GM21526 (cell line): Measurements from ENCODE around the gene TMUB1.

Source experiments
- ATAC-seq: cut with Tn5 transposase; IDR thresholded peaks from one replicate; pipeline ENCODE4 v1.9.1; 2021; ENCODE audit warnings: moderate library complexity; ENCODE audit not compliant: unreplicated experiment, low FRiP score

The TMUB1 gene

GRCh38 chr7:151071032-151071866 lies 12.0 kb downstream of the TMUB1 start:
- no peak for ATAC-seq

DNA sequence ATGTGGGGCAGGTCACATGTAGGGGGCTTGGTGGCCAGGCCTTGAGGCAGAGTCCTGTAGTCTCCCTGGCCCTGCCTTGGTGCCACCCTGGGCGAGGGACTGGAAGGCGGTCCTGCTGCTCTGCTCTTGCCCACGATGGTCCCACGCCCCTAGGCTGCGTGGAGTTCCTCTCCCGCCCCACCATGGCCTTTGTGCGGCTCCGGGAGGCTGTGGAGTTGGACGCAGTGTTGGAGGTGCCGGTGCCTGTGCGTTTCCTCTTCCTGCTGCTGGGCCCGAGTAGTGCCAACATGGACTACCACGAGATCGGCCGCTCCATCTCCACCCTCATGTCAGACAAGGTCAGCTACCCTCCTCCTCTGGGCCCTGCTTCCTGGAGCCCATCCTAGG lies 12.7 kb downstream of the TMUB1 start:
- ATAC-seq, result no peak

DNA sequence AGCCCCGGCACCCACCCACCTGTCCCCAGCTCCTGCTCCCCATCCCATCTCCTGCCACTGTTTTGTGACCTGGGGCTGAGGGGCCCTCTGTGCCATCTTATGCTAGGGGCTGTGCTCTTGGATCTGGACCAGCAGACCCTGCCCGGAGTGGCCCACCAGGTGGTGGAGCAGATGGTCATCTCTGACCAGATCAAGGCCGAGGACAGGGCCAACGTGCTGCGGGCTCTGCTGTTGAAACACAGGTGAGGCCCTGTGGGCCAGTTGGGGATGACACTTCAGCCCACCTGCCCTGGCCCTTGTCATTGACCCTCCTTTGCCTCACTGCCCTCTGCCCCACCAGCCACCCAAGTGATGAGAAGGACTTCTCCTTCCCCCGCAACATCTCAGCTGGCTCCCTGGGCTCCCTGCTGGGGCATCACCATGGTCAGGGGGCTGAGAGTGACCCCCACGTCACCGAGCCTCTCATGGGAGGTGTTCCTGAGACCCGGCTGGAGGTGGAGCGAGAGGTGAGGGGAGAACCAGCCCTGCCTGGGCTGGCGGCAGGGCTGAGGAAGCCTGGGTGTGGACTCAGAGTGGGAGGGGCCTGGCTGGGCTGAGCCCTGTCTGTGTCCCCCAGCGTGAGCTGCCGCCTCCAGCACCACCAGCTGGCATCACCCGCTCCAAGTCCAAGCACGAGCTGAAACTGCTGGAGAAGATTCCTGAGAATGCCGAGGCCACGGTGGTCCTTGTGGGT lies 13.3 kb downstream of the TMUB1 start:
- ATAC-seq, result no peak

DNA sequence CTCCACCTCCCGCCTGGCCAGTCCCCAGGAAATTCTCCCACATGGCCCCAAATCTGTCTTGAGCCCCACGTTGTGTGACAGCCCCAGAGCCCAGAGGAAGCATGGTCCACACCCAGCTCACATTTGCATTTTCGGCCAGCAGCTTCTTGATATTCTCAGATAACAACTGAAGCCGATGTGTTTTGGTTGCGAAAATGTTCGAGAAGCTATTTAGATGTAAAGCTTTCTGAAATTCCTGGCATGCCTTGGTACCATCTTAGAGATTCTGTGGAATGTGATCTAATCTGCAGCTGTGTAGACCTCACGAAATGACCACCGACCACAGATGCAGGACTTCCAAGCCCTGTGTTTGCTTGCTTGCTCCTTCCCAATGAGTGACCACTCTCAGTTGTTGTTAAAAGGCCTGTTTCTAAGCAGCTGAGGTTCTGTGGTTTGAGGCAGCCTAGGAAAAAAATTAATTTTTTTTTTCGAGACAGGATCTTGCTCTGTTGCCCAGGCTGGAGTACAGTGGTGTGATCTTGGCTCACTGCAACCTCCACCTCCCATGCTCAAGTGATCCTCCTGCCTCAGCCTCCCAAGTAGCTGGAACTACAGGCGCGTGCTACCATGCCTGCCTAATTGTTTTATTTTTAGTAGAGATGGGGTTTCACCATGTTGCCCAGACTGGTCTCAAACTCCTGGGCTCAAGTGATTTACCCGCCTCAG lies 15.1 kb downstream of the TMUB1 start:
- no peak for ATAC-seq

- ATAC-seq, result no peak
These were observed 16.9 kb downstream of the TMUB1 start for GRCh38 chr7:151066273-151066974.

DNA sequence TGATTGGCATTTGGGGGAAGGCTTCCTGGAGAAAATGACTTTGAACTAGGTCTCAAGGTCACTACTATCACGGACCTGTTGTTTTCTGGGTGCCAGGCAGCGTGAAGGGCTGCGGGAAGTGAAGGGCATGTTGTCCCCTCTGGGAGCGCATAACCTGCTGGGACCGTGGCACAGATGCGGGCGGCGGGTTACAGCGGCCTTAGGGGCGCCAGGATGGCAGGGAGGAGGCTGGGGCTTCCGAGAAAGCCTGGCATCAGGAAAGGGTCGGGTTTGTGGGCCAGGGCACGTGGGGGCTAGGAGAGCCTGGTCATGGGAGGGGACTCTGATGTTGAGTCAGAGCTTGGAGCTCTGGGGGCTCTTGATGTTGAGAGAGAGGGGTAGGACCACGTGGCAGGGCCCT lies 17.8 kb downstream of the TMUB1 start:
- no peak for ATAC-seq

GRCh38 chr7:151064993-151065392 lies 18.3 kb downstream of the TMUB1 start:
- no peak for ATAC-seq

DNA sequence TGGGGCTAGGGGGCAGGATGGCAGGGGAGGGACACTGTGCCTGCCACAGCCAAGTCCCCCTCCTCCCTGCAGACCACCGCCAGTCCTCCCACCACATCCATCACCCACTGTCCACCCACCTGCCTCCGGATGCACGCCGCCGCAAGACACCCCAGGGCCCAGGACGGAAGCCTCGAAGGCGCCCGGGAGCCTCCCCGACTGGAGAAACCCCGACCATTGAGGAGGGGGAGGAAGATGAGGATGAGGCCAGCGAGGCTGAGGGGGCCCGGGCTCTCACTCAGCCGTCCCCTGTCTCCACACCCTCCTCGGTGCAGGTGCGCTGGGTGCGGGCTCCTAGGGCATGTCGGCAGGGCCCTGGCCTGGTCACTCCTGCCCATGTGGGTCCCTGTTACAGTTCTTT lies 18.8 kb downstream of the TMUB1 start:
- ATAC-seq, result no peak

- no peak for ATAC-seq
These were observed 20.1 kb downstream of the TMUB1 start for GRCh38 chr7:151063212-151063561.

DNA sequence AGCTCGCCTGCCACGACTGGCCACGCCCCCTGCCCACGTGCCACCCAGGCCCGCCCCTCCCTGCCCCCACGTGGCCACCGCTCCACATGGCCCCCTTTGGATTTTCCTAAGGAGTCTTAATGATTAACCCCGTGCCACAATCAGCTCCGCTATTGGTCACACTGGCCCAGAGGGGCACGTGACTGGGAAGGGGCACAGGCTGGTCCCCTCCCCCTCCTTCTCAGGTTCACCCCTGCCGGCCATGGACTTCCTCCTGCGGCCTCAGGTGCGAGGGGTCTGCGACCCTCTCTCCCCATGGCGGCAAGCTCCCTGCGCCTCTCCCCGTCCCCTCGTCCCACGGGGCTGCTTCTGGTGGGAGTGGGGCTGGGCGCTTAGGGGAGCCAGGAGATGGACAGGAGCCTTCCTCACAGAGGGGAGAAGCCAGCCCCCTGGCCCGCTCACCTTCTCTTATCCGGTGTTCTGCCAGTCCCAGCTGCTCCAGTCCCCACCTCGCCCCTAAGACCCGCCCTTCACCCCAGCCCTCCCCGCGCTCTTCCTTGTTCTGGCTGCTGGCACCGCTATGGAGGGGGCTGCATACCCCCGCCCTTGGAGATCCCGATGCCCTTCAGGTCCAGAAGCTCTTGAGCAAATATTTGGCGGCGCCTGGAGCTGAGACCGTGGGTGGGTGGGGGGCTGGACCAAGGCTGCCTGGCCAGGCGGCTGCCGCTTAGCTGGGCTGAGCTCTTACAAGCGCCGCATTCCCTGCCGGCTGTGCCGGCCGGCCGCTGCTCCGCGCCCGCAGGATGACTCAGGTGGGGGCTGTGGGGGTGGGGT lies 20.7 kb downstream of the TMUB1 start:
- no peak for ATAC-seq

- ATAC-seq, result no peak
These were observed 21.2 kb downstream of the TMUB1 start for GRCh38 chr7:151062111-151062398.

- no peak for ATAC-seq
These were observed 21.8 kb downstream of the TMUB1 start for GRCh38 chr7:151061213-151062110.

- no peak for ATAC-seq
These were observed 22.7 kb downstream of the TMUB1 start for GRCh38 chr7:151060416-151061212.

- no peak for ATAC-seq
These were observed 23.2 kb downstream of the TMUB1 start for GRCh38 chr7:151060113-151060415.

GRCh38 chr7:151059367-151060112 lies 23.8 kb downstream of the TMUB1 start, which contains the start of gene SLC4A2:
Gene SLC4A2, plus strand, starts transcription at chr7:151059589. Its CDS starts 2,399 bp downstream, at chr7:151061988.
- ATAC-seq, result peak; percentile 29

DNA sequence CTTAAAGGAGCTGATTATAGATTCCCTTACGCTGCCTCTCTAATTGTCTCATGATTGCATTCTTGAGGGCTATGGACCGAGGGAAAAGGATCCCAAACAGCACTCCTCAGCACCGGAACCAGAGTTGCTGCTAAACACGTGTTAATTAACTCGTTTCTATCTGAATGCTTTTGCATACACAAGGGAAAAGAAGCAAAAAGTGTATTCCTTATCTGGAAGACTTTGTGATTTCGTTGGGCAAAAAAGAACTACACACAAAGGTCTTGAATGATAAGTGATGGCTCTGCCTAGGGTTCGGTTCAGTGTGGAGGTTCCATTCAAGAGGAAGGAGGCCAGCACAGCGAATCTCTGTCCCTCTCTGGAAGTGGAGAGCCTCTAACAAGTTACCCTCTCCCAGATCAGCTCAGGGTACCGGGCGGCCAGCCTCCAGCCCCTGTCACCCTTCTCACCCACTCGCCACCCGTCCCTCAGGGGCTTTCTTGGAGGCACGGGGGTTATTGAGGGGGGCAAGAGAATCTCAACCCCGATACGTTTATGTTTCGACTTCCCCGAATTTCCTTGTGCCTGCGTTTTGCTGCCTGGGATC lies 24.4 kb downstream of the TMUB1 start:
- no peak for ATAC-seq

GRCh38 chr7:151057989-151058780 lies 25.1 kb downstream of the TMUB1 start:
- ATAC-seq, result peak; percentile 87
